Activated gamma-delta T cell (primary cell): ENCODE measurements around the gene SETDB1.

Experiments used
- DNase-seq: peaks from one replicate; lab custom pipeline; 2025; lab: John Stamatoyannopoulos, UW

SETDB1 gene

DNA sequence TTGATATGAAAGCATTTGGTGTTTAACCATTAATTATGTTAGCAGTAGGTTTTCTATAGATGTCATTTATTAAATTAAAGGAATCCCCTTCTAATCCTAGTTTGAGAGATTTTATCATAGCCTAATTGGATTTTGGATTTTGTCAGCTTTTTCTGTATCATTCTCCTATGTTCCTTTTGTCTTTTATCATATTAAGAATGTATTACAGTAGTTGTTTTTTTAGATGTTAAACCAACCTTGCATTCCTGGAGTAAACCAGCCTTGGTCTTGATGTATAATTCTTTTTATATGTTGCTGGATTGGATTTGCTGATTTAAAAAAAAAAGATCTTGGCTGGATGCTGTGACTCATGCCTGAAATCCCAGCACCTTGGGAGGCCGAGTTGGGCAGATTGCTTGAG is 5.6 kb downstream of the SETDB1 start:
- DNase-seq = no peak

- DNase-seq = no peak
These were observed 18.7 kb downstream of the SETDB1 start for GRCh38 chr1:150944856-150945255.

GRCh38 chr1:150954708-150955107 is 28.5 kb downstream of the SETDB1 start:
- DNase-seq = no peak

GRCh38 chr1:150955280-150955679 is 29.1 kb downstream of the SETDB1 start:
- no peak for DNase-seq

GRCh38 chr1:150957666-150958065 is 31.5 kb downstream of the SETDB1 start:
- no peak for DNase-seq

DNA sequence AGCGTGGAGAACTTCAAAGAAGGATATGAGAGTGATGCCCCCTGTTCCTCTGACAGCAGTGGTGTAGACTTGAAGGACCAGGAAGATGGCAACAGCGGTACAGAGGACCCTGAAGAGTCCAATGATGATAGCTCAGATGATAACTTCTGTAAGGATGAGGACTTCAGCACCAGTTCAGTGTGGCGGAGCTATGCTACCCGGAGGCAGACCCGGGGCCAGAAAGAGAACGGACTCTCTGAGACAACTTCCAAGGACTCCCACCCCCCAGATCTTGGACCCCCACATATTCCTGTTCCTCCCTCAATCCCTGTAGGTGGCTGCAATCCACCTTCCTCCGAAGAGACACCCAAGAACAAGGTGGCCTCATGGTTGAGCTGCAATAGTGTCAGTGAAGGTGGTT is 34.5 kb downstream of the SETDB1 start:
- DNase-seq = no peak

- DNase-seq = no peak
These were observed 35.6 kb downstream of the SETDB1 start for GRCh38 chr1:150961756-150962155.

DNA sequence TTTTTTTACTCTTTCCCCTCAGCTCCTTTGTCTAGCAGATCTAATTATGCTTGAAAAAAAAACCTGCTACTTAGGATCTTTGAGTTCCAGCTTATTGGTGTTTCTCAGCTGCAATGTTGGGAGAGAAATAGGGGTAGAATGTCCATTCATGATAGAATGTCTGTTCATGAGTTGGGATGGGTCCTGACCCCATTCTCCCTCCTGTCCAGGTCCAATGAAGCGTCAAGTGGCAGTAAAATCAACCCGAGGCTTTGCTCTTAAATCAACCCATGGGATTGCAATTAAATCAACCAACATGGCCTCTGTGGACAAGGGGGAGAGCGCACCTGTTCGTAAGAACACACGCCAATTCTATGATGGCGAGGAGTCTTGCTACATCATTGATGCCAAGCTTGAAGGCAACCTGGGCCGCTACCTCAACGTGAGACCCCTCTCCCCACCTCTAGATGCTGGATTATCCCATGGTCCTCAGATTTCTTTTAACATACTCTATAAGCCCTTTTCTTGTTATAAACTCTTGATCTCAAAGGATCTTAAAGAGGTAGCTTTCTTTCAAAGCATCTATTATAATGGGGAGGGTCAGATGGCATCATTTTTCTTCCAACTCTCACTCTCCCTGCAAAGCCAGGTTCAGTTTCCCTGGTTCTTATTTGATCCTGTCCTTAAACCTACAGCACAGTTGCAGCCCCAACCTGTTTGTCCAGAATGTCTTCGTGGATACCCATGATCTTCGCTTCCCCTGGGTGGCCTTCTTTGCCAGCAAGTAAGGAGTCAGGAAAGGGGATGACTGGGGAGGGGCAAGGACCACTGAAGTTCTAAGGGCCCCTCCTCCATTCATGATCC is 37.4 kb downstream of the SETDB1 start:
- DNase-seq = no peak

GRCh38 chr1:150964164-150964489 is 38.0 kb downstream of the SETDB1 start:
- DNase-seq = no peak

GRCh38 chr1:150965605-150966004 is 39.4 kb downstream of the SETDB1 start:
- no peak for DNase-seq

DNA sequence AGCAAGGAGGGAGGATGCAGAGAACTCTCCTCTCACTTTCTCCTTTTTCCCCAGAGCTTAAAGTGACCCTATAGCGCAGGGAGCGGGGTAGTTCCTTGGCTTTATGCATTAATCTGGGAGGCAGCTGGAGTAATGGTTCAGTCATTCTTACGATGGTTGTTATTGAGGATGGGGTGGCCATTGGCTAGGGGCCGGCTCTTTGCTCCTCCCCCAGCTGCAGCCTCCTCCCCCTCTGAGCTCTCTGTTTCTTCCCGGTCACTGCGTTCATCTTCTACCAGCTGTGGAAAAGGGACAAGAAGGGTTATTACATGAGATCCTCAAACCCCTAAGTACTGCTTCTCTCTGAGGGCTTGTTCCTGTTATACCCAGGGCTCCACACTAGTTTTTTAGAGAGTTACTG is 39.8 kb downstream of the SETDB1 start:
- DNase-seq = no peak

DNA sequence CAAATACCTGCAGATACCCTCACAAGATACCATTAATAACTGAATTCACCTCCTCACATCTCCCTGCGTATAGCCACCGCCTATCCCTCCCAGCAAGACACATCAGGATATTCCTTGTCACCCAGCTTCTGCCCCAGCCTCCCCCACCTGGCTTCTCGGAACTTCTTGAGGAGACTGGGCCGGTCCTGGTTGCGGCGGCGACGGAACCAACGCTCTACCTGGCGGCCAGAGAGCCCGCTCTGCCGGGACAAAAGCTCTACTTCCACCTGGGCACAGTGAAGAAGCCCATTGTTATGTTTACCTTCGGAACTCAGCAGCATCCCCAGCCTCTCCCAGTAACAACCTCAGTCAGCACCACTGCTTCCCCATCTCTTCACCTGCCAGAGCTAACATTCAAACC is 41.8 kb downstream of the SETDB1 start:
- no peak for DNase-seq

GRCh38 chr1:150968491-150968890 is 42.3 kb downstream of the SETDB1 start:
- DNase-seq = no peak

DNA sequence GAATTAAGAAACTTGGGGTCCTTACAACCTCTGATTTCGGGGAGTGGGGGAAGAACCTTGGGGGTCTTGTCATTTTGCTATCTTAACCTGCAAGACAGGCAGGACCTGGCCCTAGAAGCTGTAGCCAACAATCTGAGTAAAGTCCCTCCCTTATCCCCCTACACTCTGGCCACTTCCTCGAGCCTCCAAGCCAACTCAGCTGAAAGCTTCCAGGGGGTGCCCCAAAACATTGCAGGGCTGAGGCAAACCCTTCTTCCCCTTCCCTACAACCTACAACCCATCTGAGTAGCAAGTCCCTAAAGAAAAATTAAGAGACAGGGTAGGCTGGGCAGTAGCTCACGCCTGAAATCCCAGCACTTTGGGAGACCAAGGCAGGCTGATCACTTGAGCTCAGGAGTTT is 43.5 kb downstream of the SETDB1 start:
- DNase-seq = no peak

GRCh38 chr1:150970808-150971582 is 44.8 kb downstream of the SETDB1 start:
- no peak for DNase-seq

DNA sequence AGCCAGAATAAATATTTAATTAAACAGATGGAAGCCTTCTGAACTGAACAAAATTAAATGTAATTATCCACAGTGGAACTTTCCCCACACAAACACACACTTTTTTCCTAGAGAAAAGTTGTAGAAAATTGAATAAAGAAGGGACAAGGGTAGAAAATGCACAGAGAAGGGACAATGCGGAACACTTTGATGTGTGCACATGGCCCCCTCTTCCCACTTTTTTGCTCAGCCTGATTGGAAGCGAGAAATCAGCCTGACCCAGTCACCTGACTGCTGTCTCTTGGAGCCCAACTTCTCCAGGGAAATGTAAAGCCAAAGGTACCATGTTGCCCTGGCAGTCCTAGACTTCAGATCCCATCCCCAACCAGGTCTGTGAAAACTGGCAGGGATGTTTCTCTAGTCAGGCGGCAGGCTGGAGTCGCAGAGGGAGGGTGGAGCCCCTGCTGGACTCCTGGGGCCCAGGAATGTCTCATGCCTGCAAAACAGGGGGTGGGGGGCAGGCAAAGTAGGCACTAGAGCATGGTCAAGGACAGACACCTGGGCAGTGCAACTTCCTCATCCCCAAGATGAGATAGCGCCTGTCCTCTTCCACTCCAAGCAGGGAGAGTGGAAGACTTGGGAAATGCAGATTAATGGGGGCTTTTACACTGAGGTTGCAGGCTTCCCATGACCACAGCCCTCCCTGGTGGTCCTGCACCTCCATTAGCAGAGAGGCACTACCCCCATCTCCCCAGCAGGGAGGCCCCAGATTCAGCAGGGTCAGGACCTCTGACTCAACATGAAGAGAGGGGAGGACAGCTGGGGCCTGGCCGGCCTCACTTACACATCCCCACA is 45.6 kb downstream of the SETDB1 start:
- no peak for DNase-seq

DNA sequence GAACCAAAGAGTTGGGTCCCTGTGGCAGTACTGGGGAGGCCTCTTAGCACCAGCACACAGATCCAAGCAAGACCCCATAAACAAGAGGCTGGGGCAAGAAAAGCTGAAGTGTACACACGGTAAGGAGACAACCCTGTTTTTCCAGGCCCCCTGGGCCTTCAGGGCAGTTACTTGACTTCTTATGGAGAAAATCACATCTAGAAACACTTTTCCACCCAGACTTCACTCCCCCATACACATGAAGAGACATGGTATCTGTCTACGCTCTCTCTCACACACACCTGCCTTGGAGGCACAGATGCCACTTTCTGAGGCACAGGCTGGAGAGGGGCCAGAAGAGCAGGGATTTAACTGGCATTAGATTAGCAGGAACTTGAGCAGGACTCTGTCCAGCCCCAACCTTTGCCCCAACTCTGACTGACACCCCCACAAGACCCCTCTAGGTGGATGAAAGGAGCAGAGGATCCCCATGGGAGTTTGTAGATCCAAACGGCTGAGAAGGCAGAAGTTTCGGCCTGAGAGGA is 46.3 kb downstream of the SETDB1 start:
- no peak for DNase-seq

GRCh38 chr1:150973258-150973835 is 47.2 kb downstream of the SETDB1 start:
- DNase-seq = no peak

DNA sequence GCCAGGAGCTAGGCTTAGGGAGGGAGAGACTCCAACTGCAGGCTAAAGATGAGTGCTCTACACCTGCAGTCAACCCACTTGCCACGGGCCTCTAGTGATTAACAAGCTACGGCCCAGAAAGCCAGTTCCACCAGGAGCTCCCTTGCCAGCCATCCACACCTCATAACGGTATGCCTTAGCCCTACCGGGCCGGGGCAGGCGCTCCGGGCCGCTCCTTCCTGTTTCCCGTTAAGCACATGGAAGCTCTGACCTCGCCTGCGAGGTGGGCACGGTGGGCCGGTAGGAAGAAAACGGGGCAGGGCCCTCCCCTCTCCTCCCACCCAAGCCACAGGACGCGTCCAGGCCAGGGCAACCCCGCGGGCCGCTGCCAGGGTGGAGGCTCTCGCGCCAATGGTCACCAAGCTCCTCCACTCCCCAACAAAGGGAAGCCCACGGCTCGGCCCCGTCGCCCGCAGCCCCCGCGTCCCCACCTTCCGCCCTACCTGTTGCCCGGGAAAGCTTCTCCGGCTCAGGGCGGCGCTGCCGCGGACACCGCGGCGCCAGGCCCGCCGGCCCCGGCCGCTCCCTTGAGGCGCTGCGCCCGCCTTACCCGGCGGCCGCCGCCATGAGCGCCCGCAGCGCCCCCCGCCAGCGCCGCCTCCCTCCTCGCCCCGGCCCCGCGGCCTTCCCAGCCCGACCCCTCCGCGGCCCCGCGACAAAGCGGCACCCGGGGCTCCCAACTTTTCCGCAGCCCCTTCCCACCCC is 47.8 kb downstream of the SETDB1 start:
- DNase-seq = peak; percentile 56

- DNase-seq = peak; percentile 74
These were observed 48.7 kb downstream of the SETDB1 start, which contains the start of gene CERS2 for GRCh38 chr1:150974580-150975478. TSS of gene CERS2 (minus strand) at chr1:150974835. CDS start at chr1:150969090, 5,745 bp downstream.
